CD4-positive, alpha-beta T cell treated with Interleukin-2 at 100 ng/mL for 4 hours (primary cell): ENCODE data around the gene NTN3.
A peak's percentile ranks its signal among the peaks of the same experiment; 100 is the strongest.

Experiments
- DNase-seq: peaks from one replicate; pipeline ENCODE4 v3.0.0-alpha.2; 2020; ENCODE audit warnings: low spot score

The NTN3 gene

DNA sequence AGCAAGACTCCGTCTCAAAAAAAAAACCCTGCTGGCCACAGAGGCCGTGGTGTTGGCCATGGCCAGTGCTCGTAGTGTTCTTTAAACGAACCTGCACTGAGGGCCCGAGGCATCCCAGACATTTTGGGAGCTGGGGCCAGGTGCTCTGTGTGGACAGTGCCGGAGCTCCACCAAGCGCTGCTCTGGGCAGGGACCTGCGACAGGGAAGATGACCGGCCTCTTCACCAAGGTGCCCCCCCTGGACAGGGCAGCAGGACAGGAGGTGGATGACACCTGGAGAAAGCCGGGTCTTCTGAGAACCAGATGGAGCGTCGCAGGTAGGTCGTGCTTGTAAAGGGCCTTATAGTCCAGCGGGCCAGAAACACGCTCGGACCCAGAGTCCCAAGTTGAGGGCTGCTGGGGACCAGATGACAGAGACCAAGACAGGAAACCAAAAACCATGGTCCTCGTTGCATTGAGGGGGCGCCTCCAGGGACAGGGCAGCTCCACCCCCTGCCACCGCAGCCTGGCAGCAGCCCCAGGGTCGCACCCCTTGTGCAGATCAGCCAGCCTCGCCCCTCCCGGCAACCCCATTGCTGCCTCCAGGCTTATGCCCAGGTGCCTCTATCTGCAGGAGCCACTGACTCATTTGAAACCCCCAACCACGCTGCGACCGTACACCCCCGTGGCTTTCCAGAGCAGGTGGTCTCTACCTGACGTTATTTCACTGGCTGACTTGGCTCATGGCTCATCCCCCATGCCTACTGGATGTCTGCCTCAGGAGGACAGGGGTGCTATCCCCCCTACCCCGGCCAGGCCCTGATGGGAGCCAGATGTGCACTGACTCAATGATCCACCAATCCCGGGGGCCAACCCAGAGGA, 4.2 kb upstream of the NTN3 start:
- DNase-seq, result no peak

- no peak for DNase-seq
Measured at GRCh38 chr16:2467528-2468232, 3.4 kb upstream of the NTN3 start.

DNA sequence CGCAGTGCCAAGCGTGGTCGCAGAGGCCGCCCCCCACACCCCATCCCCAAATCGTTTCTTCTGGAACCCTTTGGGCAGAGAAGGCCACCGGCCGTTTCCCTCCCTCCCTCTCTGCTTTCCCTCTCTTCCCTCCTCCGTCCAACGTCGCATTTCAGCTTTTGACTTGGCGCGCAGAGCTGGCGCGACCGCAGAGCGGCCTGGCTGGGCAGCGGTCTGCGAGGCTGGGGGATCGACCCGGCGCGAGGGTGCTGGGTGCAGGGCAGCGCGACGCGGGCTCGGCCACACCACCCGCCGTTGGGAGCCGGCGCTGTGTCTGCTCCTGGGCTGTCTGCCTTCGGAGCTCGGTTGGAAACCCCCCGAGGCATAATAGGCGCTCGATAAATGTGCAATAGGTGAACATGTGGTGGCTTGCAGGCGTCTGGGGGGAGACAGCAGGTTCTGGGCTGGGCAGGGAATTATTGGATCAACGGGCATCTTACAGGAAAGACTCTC, 2.8 kb upstream of the NTN3 start:
- no peak for DNase-seq

DNA sequence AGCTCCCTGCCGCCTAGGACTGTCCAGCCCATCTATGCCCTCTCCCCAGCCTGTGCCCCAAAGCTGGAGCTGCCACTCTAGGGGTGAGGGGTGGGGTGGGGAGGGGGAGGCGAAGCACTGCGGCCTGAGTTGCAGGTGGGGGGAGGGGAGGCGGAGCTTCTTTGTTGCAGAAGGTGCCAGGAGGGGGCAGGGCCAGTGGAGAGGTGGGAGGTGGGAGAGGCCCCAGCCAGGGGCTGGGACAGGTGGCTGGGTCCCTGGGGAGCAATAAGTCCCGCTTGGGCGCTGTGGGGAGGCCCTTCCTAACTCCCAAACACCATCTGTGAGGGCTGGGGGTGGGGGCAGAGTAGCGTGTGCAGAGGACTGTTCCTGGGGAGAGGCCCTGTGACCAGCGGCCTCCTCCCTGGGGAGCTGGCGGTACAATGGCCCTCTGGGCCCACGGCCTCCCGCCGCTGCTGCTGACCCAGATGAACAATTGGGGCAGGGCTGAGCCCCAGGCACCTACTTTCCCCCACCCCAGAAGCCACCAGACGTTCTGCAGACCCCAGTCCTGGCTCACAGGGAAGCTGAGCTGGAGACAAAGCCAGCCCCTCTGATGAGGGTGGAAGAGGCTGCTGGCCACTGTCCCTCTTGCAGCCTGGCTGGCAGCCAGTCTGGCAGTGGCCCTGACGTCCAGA, 2.2 kb upstream of the NTN3 start:
- no peak for DNase-seq

GRCh38 chr16:2469399-2470233, 1.5 kb upstream of the NTN3 start:
- DNase-seq, result no peak

DNA sequence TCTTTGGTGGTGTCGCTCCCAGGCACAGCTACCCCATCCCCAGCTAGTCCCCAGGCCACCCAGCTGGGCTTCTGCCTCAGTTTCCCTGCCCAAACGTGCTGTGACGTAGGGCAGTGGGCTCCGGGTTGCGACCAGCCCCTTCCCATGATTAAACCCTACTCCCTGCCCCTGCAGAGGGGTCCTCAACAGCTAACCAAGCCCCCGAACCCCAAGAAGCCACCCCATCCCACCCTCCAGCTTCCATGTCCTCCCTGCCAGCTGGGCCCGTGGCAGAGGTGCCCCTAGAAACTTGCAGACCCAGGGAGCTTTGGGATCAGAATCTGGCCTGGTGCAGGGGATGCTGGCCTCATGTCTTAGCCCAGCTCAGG, 879 bp upstream of the NTN3 start:
- no peak for DNase-seq

GRCh38 chr16:2470603-2471015, 488 bp upstream of the NTN3 start:
- no peak for DNase-seq

- no peak for DNase-seq
Measured at GRCh38 chr16:2471653-2472487, 773 bp downstream of the NTN3 start.

GRCh38 chr16:2472488-2472864, 1.4 kb downstream of the NTN3 start:
- no peak for DNase-seq

- no peak for DNase-seq
Measured at GRCh38 chr16:2472885-2473445, 1.9 kb downstream of the NTN3 start.

- peak; percentile 4 for DNase-seq
Measured at GRCh38 chr16:2473446-2473926, 2.4 kb downstream of the NTN3 start.

DNA sequence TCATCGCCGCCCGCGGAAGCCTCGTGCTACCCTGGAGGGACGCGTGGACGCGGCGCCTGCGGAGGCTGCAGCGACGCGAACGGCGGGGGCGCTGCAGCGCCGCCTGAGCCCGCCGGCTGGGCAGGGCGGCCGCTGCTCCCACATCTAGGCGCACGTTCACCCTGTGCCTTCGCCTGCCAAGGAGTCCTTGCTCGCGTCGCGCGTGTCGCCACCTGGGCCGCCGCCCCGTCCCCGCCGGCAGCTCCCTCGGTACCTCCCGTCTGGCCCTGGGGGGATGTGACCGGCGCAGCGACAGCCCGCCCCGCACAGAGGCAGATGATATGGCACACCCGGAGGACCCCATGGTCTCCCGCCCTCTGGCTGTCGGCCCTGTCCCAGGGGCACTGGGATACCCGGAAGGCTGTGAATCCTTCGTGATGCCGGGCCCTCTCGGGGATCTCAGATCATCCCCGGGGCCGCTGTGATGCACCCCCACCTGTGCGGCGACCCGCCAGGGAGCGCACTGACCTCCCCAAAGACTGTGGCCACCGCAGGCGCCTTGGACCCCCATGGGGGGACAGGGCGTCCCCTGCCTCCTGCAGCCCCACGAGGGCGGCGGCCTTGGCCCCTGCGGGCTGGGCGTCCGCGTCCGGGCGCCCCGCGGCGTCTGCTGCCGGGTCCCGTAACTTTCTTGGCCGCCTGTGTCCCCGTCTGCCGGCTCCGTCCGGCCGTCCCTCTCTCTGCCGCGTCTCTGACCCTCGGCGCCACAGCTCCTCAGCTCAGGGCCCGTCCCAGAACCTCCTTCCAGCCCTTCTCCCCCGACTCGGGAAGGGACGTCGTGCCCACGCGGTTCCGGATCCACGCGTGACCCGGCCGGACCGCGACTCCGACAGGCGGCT, 3.1 kb downstream of the NTN3 start:
- peak; percentile 58 for DNase-seq

- DNase-seq, result peak; percentile 81
Measured at GRCh38 chr16:2474877-2475412, 3.8 kb downstream of the NTN3 start, which contains the start of gene TBC1D24. Gene TBC1D24, plus strand, starts transcription at chr16:2475127. Its CDS starts 21,022 bp downstream, at chr16:2496149.

DNA sequence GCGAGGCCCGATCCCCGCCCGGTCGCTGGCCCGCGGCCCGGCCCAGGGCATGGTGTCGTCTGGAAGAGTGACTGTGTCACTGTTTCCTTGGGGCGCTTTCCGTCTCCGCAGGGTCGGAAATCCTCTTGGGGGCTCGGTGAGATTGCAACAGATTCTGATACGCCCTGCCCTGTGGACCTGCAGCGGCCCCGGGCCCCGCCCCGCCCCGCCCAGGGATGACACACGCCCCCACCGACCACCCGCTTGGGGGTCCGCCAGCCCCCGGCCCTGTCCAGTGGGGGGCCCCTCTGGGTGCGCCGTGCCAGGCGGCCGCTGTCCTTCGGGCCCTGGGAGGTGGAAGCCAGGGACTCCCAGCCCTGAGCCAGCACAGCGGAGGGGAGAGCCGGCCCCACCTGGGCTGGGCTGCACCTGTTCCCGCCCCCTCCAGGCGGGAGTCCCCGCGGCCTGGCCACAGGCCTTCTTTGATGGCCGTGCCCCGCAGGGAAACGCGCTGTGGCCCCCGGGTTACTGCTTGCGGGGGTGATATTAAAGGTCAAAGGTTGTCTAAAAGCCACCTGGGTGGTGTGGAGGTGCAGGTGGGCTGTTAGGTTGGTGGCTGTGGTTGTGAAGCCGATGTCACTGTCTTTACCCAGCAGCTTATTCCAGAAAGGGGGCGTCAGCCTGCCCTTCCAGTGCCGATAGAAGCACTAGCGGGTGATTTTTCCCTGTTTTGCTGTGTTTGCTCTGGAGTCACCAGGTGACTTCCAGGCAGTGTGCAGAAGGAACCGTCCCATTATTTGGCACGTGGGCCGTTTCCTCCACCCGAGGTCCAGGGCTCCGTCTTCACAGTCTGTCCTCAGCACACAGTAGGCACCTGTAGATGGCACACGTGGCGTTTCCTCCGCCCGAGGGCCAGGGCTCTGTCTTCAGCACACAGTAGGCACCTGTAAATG, 4.6 kb downstream of the NTN3 start:
- peak; percentile 21 for DNase-seq

GRCh38 chr16:2476345-2476720, 5.2 kb downstream of the NTN3 start:
- DNase-seq, result no peak

DNA sequence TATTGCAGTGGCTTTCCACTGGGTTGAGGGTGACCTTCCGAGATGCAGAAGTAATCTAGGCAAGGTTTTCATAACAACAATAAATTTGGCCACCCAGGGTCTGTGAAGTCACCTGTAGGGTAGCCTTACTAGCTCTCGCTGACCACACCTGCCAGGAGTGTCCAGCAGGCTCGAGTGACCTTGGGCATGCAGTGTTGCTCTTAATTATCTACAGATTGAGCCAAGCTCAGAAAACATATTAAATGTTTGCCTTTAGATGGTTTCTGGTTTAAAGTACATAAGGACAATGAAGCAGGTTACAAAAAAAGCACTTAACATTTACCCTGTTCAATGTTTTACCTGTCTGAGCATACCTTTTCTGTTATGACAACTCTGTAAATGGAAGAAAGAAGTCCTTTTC, 5.6 kb downstream of the NTN3 start:
- DNase-seq, result no peak

GRCh38 chr16:2477327-2477726, 6.2 kb downstream of the NTN3 start:
- no peak for DNase-seq

DNA sequence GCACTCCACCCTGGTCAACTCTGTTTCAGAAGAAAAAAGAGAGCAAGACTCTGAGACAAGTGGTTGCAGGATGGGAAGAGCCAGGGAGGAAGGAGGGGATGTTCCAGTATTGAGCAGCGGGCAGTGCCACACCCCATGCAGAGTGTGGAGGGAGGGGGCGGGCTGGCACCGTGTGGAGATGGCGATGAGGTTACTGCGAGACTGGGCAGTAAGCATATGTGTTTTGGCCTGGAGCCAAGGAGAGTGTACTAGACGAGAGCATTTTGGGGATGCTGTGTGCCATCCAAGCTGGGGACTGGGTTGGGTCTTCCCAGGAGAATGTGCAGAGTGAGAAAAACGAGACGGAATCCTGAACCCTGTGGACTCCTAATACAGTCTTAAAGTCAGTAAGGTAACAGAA, 7.2 kb downstream of the NTN3 start:
- no peak for DNase-seq
